GM12878 (cell line): ENCODE data around the gene HCFC1. TPM values are rescaled to one million over a fixed set of nuclear protein-coding genes. Genes with fewer than 3 reads are reported as not detected.

ENCODE experiments used
- ATAC-seq: fragments of 200-7000 bp; cut with Tn5 transposase; 3 replicates; pipeline ENCODE4 v1.9.1; 2020; ENCODE audit warnings: mild to moderate bottlenecking, moderate library complexity
- BruUV-seq: library from RNA; stranded (reverse); fragments of 400-500 nt; replicated peaks from 2 replicates; lab custom pipeline; 2021; lab: Mats Ljungman, UMichigan
- CTCF ChIA-PET: fragments of 300-600 bp; sonication (Branson Sonifier 250); formaldehyde crosslinking; extraction: SDS; loops from one replicate; lab custom pipeline; 2021; ENCODE audit warnings: inconsistent platforms; lab: Yijun Ruan, JAX
- POLR2A ChIA-PET: fragments of 350-600 bp; formaldehyde crosslinking; extraction: SDS; loops from one replicate; lab custom pipeline; 2021; ENCODE audit warnings: inconsistent platforms; lab: Charles Lee
- RAD21 ChIA-PET: fragments of 300-600 bp; sonication (Branson Sonifier 250); formaldehyde crosslinking; loops from one replicate; lab custom pipeline; 2023; ENCODE audit warnings: antibody characterized with exemption; ENCODE audit not compliant: unreplicated experiment; lab: Charles Lee
- SMC1A ChIA-PET: fragments of 300-600 bp; sonication (Branson Sonifier 250); formaldehyde crosslinking; loops from one replicate; lab custom pipeline; 2023; ENCODE audit not compliant: unreplicated experiment, uncharacterized antibody; lab: Charles Lee
- DNase-seq: peaks from one replicate; pipeline ENCODE4 v3.0.0-alpha.2; 2011; ENCODE audit warnings: low read depth, low spot score
- FAIRE-seq: peaks from 3 replicates; lab custom pipeline; 2011; peaks lifted over from hg19 to GRCh38; lab: Jason Lieb, UNC
- H2AFZ ChIP-seq: 2 replicates; pipeline ENCODE4 v1.6.0; 2011; ENCODE audit warnings: low read depth, low read length, control low read depth; ENCODE audit not compliant: control insufficient read depth
- H3K27ac ChIP-seq: 2 replicates; pipeline ENCODE4 v1.5.1; 2011; ENCODE audit warnings: control low read depth; ENCODE audit not compliant: control insufficient read depth, insufficient read depth
- H3K27me3 ChIP-seq, 2 experiments: replicated peaks in 1 of 2; 2 replicates each; pipeline versions ENCODE4 v1.6.0 to v1.6.1; 2011; ENCODE audit warnings: low read length in 1 of 2; ENCODE audit not compliant: control insufficient read depth in 2 of 2, insufficient read depth in 2 of 2
- H3K36me3 ChIP-seq, 2 experiments: 2 replicates each; pipeline ENCODE4 v1.5.1; 2011; ENCODE audit warnings: low read length in 1 of 2; ENCODE audit not compliant: control insufficient read depth in 2 of 2, insufficient read depth in 2 of 2
- H3K4me1 ChIP-seq: 2 replicates; pipeline ENCODE4 v1.6.1; 2011; ENCODE audit warnings: mild to moderate bottlenecking, low read length, moderate library complexity, mixed read lengths; ENCODE audit not compliant: control insufficient read depth, insufficient read depth
- H3K4me2 ChIP-seq: 2 replicates; pipeline ENCODE4 v1.6.0; 2011; ENCODE audit warnings: control low read depth; ENCODE audit not compliant: control insufficient read depth, insufficient read depth
- H3K4me3 ChIP-seq: fragments of 200-600 bp; sonication (generic); 2 replicates; pipeline ENCODE4 v1.5.1; 2016
- H3K79me2 ChIP-seq: 2 replicates; pipeline ENCODE4 v1.6.0; 2011; ENCODE audit warnings: low read length; ENCODE audit not compliant: control insufficient read depth, insufficient read depth
- H3K9ac ChIP-seq: 2 replicates; pipeline ENCODE4 v1.8.0; 2011; ENCODE audit warnings: low read length, control low read depth, mixed read lengths; ENCODE audit not compliant: control insufficient read depth, insufficient read depth
- H3K9me3 ChIP-seq: replicated peaks from 3 replicates; pipeline ENCODE4 v1.5.1; 2011; ENCODE audit warnings: mild to moderate bottlenecking, low read length; ENCODE audit not compliant: control insufficient read depth, insufficient read depth
- H4K20me1 ChIP-seq: 2 replicates; pipeline ENCODE4 v1.6.0; 2011; ENCODE audit not compliant: control insufficient read depth, insufficient read depth
- CHD1 ChIP-seq: IDR thresholded peaks from 2 replicates; pipeline ENCODE4 v1.6.1; 2012; ENCODE audit warnings: low read depth, low read length, improper control_type of control experiment
- E2F4 ChIP-seq: IDR thresholded peaks from 2 replicates; pipeline ENCODE4 v1.6.1; 2012; ENCODE audit warnings: low read depth, low read length, improper control_type of control experiment
- FOXM1 ChIP-seq: IDR thresholded peaks from 2 replicates; pipeline ENCODE4 v1.6.1; 2012; ENCODE audit warnings: low read depth, mild to moderate bottlenecking, inconsistent platforms, low read length, moderate library complexity
- HDGF ChIP-seq: fragments of 450-650 bp; IDR thresholded peaks from 2 replicates; pipeline ENCODE4 v1.6.1; 2016; ENCODE audit warnings: antibody characterized with exemption
- IKZF1 ChIP-seq: fragments of 450-650 bp; conservative IDR thresholded peaks from 2 replicates; pipeline ENCODE4 v1.6.1; 2017; ENCODE audit warnings: antibody characterized with exemption, mild to moderate bottlenecking
- MLLT1 ChIP-seq: fragments of 450-650 bp; IDR thresholded peaks from 2 replicates; pipeline ENCODE4 v1.6.1; 2016; ENCODE audit warnings: mild to moderate bottlenecking
- MTA3 ChIP-seq: IDR thresholded peaks from 2 replicates; pipeline ENCODE4 v1.6.1; 2012; ENCODE audit warnings: low read length, inconsistent platforms, borderline replicate concordance
- NFYA ChIP-seq: IDR thresholded peaks from 2 replicates; pipeline ENCODE4 v1.6.1; 2011; ENCODE audit warnings: low read depth, mild to moderate bottlenecking, low read length, improper control_type of control experiment, borderline replicate concordance
- NRF1 ChIP-seq: conservative IDR thresholded peaks from 2 replicates; pipeline ENCODE4 v1.6.1; 2011; ENCODE audit warnings: mild to moderate bottlenecking, low read depth, low read length, improper control_type of control experiment
- PAX5 ChIP-seq: IDR thresholded peaks from 2 replicates; pipeline ENCODE4 v1.6.1; 2011; ENCODE audit warnings: low read depth, low read length, borderline replicate concordance
- RELB ChIP-seq: fragments of 450-650 bp; IDR thresholded peaks from 2 replicates; pipeline ENCODE4 v1.6.1; 2017; ENCODE audit warnings: low read depth, mild to moderate bottlenecking, moderate library complexity
- SUPT20H ChIP-seq: IDR thresholded peaks from 2 replicates; pipeline ENCODE4 v1.6.1; 2011; ENCODE audit warnings: low read depth, mild to moderate bottlenecking, low read length, moderate library complexity, borderline replicate concordance; ENCODE audit not compliant: control insufficient read depth
- TBL1XR1 ChIP-seq: IDR thresholded peaks from 2 replicates; pipeline ENCODE4 v1.6.1; 2012; ENCODE audit warnings: low read depth, low read length, improper control_type of control experiment
- USF1 ChIP-seq: IDR thresholded peaks from 2 replicates; pipeline ENCODE4 v1.6.1; 2011; ENCODE audit warnings: borderline replicate concordance, low read depth, mild to moderate bottlenecking, moderate library complexity, mixed read lengths, low read length; ENCODE audit not compliant: insufficient read depth; ENCODE audit errors: extremely low read length
- WRNIP1 ChIP-seq: IDR thresholded peaks from 2 replicates; pipeline ENCODE4 v1.6.1; 2011; ENCODE audit warnings: low read depth, low read length, improper control_type of control experiment, borderline replicate concordance
- WGBS: methylation state at CpG from one replicate; pipeline ENCODE4 v1.1.6; 2016; ENCODE audit warnings: low lambda C conversion rate; ENCODE audit not compliant: insufficient replicate concordance, insufficient coverage; ENCODE audit errors: missing lambda C conversion rate; 5-methylcytosine and 5-hydroxymethylcytosine counted together
- in situ Hi-C: fragments of 300-500 bp; cut with MboI; formaldehyde crosslinking; loops from 9 replicates; pipeline ENCODE4 v1.14.3; 2018; ENCODE audit warnings: mixed read lengths
- intact Hi-C: fragments of 100-400 bp; cut with micrococcal nuclease; formaldehyde crosslinking; loops from one replicate; pipeline ENCODE4 v1.14.2; 2022; ENCODE audit not compliant: unreplicated experiment
- polyA plus RNA-seq, 11 experiments: library from polyadenylated mRNA; depleted of rRNA in 4 of 11; unstranded in 6 of 11; stranded (reverse) in 5 of 11; fragments of >200 nt; fragmentation: Nextera tagmentation in 4 of 11; fragmentation: Illumina TruSeq in 1 of 11; extraction: Ambion mirVana in 4 of 11; extraction: Trizol in 1 of 11; gene quantifications; 1 replicate in 1 of 11; 2 replicates in 10 of 11; pipeline versions ENCODE4 v1.2.1 to v1.2.3, GENCODE V29; 2011 to 2016; ENCODE audit warnings: inconsistent platforms in 2 of 11, missing spikeins in 2 of 11, low read depth in 1 of 11
- total RNA-seq, 4 experiments: library from RNA; depleted of rRNA in 3 of 4; stranded (reverse); fragments of >200 nt in 3 of 4; fragmentation: Illumina TruSeq in 1 of 4; extraction: Trizol in 1 of 4; gene quantifications; 2 replicates each; pipeline versions ENCODE4 v1.2.1 to v1.2.3, GENCODE V29; 2013 to 2021

HCFC1 gene
- total and polyA plus RNA-seq, 10 of the 15 experiments (the other 5 are each of a cell fraction or from before 2014, with no cell fraction given) = 3.9 to 92.7 (median 23.5) TPM

- no peak for TF ChIP-seq MTA3
- TF ChIP-seq NFYA = no peak
- peak; percentile 79 for TF ChIP-seq NRF1
- TF ChIP-seq E2F4 = peak; percentile 77; the same call in 1 of the 2 replicates
- no peak for TF ChIP-seq MLLT1
- TF ChIP-seq, all 136 proteins: peak for 21
Measured at GRCh38 chrX:153972368-153973126, 929 bp upstream of the HCFC1 start, which contains the start of gene TMEM187 (continued).

- Histone ChIP-seq H2AFZ (peak overlapping the region; percentile 84), H4K20me1 (no peaks in the 10 kb centered on the region), H3K27me3 (no peaks in the 10 kb centered on the region), H3K9ac (peak overlapping the region; percentile 96), H3K4me1 (peaks cover 19% of the 10 kb centered on the region), H3K79me2 (peaks cover 67% of the 10 kb centered on the region), H3K4me2 (peak overlapping the region; percentile 59; the same call in 1 of the 2 replicates), H3K9me3 (no peaks in the 10 kb centered on the region), H3K36me3 (no peaks in the 10 kb centered on the region; a peak in 1 of 4 replicates), H3K27ac (peak overlapping the region; percentile 99), H3K4me3 (peak overlapping the region; percentile 95)
- 2% methylated on average over 25 of the region's 34 CpGs for WGBS
- in situ Hi-C loops = no loop called here
- peak; percentile 65 for DNase-seq
- ChIA-PET RAD21 (interaction anchor here (1.1 to 6.4 kb wide), 6 partner anchors 10 to 50 kb away, joined by 3 to 48 read pairs (median 7); partner anchors contain the start of gene ARHGAP4), CTCF (interaction anchor here (1.1 to 5.9 kb wide), 5 partner anchors 14 to 567 kb away, joined by 3 to 35 read pairs (median 6); no protein-coding TSS in a partner anchor), POLR2A (interaction anchor here (0.5 to 7.9 kb wide), 10 partner anchors 10 to 49 kb away, joined by 3 to 68 read pairs (median 8); partner anchors contain the start of genes ARHGAP4 and IRAK1), SMC1A (interaction anchor here (0.8 to 1.6 kb wide), 5 partner anchors 9 to 49 kb away, joined by 3 to 4 read pairs (median 3); no protein-coding TSS in a partner anchor)
- FAIRE-seq = no peak
- no TSS peak for BruUV-seq
- peak; percentile 77 for ATAC-seq
- intact Hi-C loops = loop anchor here (2.0 to 5.0 kb wide), 2 partner anchors 44 to 126 kb away; partner anchors contain the start of genes ARHGAP4 and MECP2
- TF ChIP-seq IKZF1 (peak; percentile 94), SUPT20H (no peak), RELB (no peak), CHD1 (no peak), HDGF (no peak), PAX5 (no peak; the same call in 1 of the 2 replicates), TBL1XR1 (peak; percentile 48), WRNIP1 (no peak), FOXM1 (no peak), USF1 (no peak)
Measured at GRCh38 chrX:153971124-153971449, 531 bp downstream of the HCFC1 start.
